Measurements from ENCODE around the gene GREB1.

Gene GREB1

GRCh38 chr2:11663427-11663826, 129.6 kb downstream of the GREB1 start (continued):
- TF ChIP-seq ZNF114 (tag by site-specific recombination; IDR thresholded peaks at IDR 0.05) (no peak), ZNF747 (tag by site-specific recombination; IDR thresholded peaks at IDR 0.05) (no peak), HOXA7 (CRISPR knock-in tag; IDR thresholded peaks at IDR 0.05; ENCODE audit: borderline replicate concordance) (no peak), ZNF18 (tag by site-specific recombination; IDR thresholded peaks at IDR 0.05) (no peak), ZNF341 (tag by site-specific recombination; IDR thresholded peaks at IDR 0.05; ENCODE audit: low read depth) (no peak), ZNF692 (tag by site-specific recombination; IDR thresholded peaks at IDR 0.05) (0 out of 2 replicates have a peak, but pooled peaks have one; percentile 47), MYNN (tag by site-specific recombination; IDR thresholded peaks at IDR 0.05; ENCODE audit: borderline replicate concordance) (no peak), ZNF324 (tag by site-specific recombination; IDR thresholded peaks at IDR 0.05) (peak; percentile 73), PRDM6 (tag by site-specific recombination; IDR thresholded peaks at IDR 0.05) (peak; percentile 53; the same call in 1 of the 2 replicates), ZBTB17 (tag by site-specific recombination; IDR thresholded peaks at IDR 0.05) (peak; percentile 72), ZNF76 (tag by site-specific recombination; IDR thresholded peaks at IDR 0.05; ENCODE audit: borderline replicate concordance, low read depth) (no peak), IKZF3 (tag by site-specific recombination; IDR thresholded peaks at IDR 0.05) (no peak), SP2 (tag by site-specific recombination; IDR thresholded peaks at IDR 0.05) (0 out of 2 replicates have a peak, but pooled peaks have one; percentile 10), ZNF335 (tag by site-specific recombination; conservative IDR thresholded peaks at IDR 0.05) (no peak; the same call in 1 of the 2 replicates), ZNF239 (tag by site-specific recombination; IDR thresholded peaks at IDR 0.05) (no peak), ZBTB1 (tag by site-specific recombination; IDR thresholded peaks at IDR 0.05) (no peak), ZBTB8A (tag by site-specific recombination; IDR thresholded peaks at IDR 0.05) (no peak), TSHZ1 (tag by site-specific recombination; IDR thresholded peaks at IDR 0.05; ENCODE audit: borderline replicate concordance) (0 out of 2 replicates have a peak, but pooled peaks have one; percentile 28), ZBTB11 (tag by site-specific recombination; conservative IDR thresholded peaks at IDR 0.05; ENCODE audit: low read depth) (no peak), ZNF132 (tag by site-specific recombination; IDR thresholded peaks at IDR 0.05; ENCODE audit: borderline replicate concordance) (no peak), ZNF549 (tag by site-specific recombination; IDR thresholded peaks at IDR 0.05) (no peak), ZFP37 (tag by site-specific recombination; IDR thresholded peaks at IDR 0.05) (no peak)
